Mucosa of descending colon (tissue), 3 donors: ENCODE measurements around the gene CTNND2. TPM values are rescaled to one million over a fixed set of nuclear protein-coding genes. Genes with fewer than 3 reads are reported as not detected.

Experiments
- ATAC-seq: fragments of 200-7000 bp; cut with Tn5 transposase; one replicate; pipeline ENCODE4 v1.9.1; 2020; ENCODE audit warnings: mild to moderate bottlenecking, moderate library complexity
- DNase-seq, 3 donors: peaks; one replicate each; pipeline ENCODE4 v3.0.0-alpha.2; 2020
- H3K36me3 ChIP-seq: fragments of 200-600 bp; one replicate; pipeline ENCODE4 v1.8.0; 2021; ENCODE audit warnings: low read depth, mild to moderate bottlenecking
- H3K4me1 ChIP-seq: fragments of 200-600 bp; one replicate; pipeline ENCODE4 v1.8.0; 2021; ENCODE audit warnings: low read depth, mild to moderate bottlenecking
- H3K4me3 ChIP-seq: fragments of 200-600 bp; one replicate; pipeline ENCODE4 v1.8.0; 2021; ENCODE audit warnings: mild to moderate bottlenecking
- H3K9me3 ChIP-seq: fragments of 200-600 bp; one replicate; pipeline ENCODE4 v1.8.0; 2021; ENCODE audit warnings: mild to moderate bottlenecking
- CTCF ChIP-seq: fragments of 200-600 bp; IDR thresholded peaks from one replicate; pipeline ENCODE4 v1.8.0; 2022; ENCODE audit warnings: antibody characterized with exemption, mild to moderate bottlenecking
- intact Hi-C, 2 donors: fragments of 100-400 bp; cut with DNase I in 1 of 2; cut with micrococcal nuclease in 1 of 2; formaldehyde crosslinking; loops; one replicate each; pipeline versions ENCODE4 v1.11.0 to v1.11.1; 2022; cut with DNase I, micrococcal nuclease
- total RNA-seq, 3 donors: library from RNA; stranded (reverse); fragmentation: NEBNext Ultra II Directional in 2 of 3; extraction: Animal tissue kit (Norgen Biotek cat#: 25700) in 2 of 3; gene quantifications; one replicate each; pipeline versions ENCODE4 v1.2.1 to v1.2.4, GENCODE V29; 2021 to 2023
- donor health status: DM: no; HTN: no; CAD: no; lungs with moderate emphysema.
- donor health status: DM: no; HTN: no; CAD: no.
- donor health status: DM: no; HTN: yes; CAD: no.

The CTNND2 gene
- total RNA-seq, 3 donors from 2014 or later, result 0.70 to 3.4 (median 0.81) TPM

- no peaks in the 10 kb centered on the region for H3K9me3 ChIP-seq
- no peak for TF ChIP-seq CTCF
- no peak for DNase-seq
- H3K4me1 ChIP-seq, result no peaks in the 10 kb centered on the region
- intact Hi-C loops, result no loop called here
- H3K36me3 ChIP-seq, result no peaks in the 10 kb centered on the region
- no peak for ATAC-seq
- no peak overlapping the region for H3K4me3 ChIP-seq
Observed at GRCh38 chr5:11449966-11450365, 454.3 kb downstream of the CTNND2 start.

GRCh38 chr5:11449217-11449616 lies 455.0 kb downstream of the CTNND2 start:
- intact Hi-C loops, result no loop called here
- ATAC-seq, result no peak
- no peak for DNase-seq
- no peaks in the 10 kb centered on the region for H3K4me1 ChIP-seq
- H3K36me3 ChIP-seq, result no peaks in the 10 kb centered on the region
- no peak for TF ChIP-seq CTCF
- H3K9me3 ChIP-seq, result no peaks in the 10 kb centered on the region
- H3K4me3 ChIP-seq, result no peak overlapping the region

GRCh38 chr5:11443831-11444230 lies 460.4 kb downstream of the CTNND2 start:
- no peaks in the 10 kb centered on the region for H3K4me1 ChIP-seq
- TF ChIP-seq CTCF, result no peak
- no peak overlapping the region for H3K4me3 ChIP-seq
- ATAC-seq (no peak), DNase-seq (no peak)
- no peaks in the 10 kb centered on the region for H3K9me3 ChIP-seq
- no peaks in the 10 kb centered on the region for H3K36me3 ChIP-seq
- intact Hi-C loops, result no loop called here

- no peak for DNase-seq
- no peaks in the 10 kb centered on the region for H3K4me1 ChIP-seq
- no peak overlapping the region for H3K4me3 ChIP-seq
- intact Hi-C loops, result no loop called here
- no peaks in the 10 kb centered on the region for H3K36me3 ChIP-seq
- no peaks in the 10 kb centered on the region for H3K9me3 ChIP-seq
- TF ChIP-seq CTCF, result no peak
- no peak for ATAC-seq
Observed at GRCh38 chr5:11432116-11432515, 472.1 kb downstream of the CTNND2 start.

- Histone ChIP-seq H3K9me3 (no peaks in the 10 kb centered on the region), H3K4me1 (no peaks in the 10 kb centered on the region), H3K4me3 (no peak overlapping the region), H3K36me3 (no peaks in the 10 kb centered on the region)
- no peak for ATAC-seq
- intact Hi-C loops, result no loop called here
- TF ChIP-seq CTCF, result no peak
- DNase-seq, result no peak
Observed at GRCh38 chr5:11429254-11429653, 475.0 kb downstream of the CTNND2 start.

- ATAC-seq, result no peak
- H3K9me3 ChIP-seq, result no peaks in the 10 kb centered on the region
- DNase-seq, result no peak
- H3K4me1 ChIP-seq, result no peaks in the 10 kb centered on the region
- H3K4me3 ChIP-seq, result no peak overlapping the region
- no peaks in the 10 kb centered on the region for H3K36me3 ChIP-seq
- no peak for TF ChIP-seq CTCF
- intact Hi-C loops, result no loop called here
Observed at GRCh38 chr5:11427569-11427968, 476.7 kb downstream of the CTNND2 start.
